MCF 10A (cell line): ENCODE data around the gene LAMC1. TPM values are rescaled to one million over a fixed set of nuclear protein-coding genes. Genes with fewer than 3 reads are reported as not detected.
A peak's percentile ranks its signal among the peaks of the same experiment; 100 is the strongest.

Experiments used
- BruUV-seq: library from RNA; stranded (reverse); fragments of 400-500 nt; replicated peaks from 2 replicates; lab custom pipeline; 2021; lab: Mats Ljungman, UMichigan
- CTCF ChIA-PET: fragments of 300-600 bp; sonication (Branson Sonifier 250); formaldehyde crosslinking; extraction: SDS; loops from one replicate; lab custom pipeline; 2021; ENCODE audit warnings: antibody characterized with exemption, inconsistent platforms; lab: Yijun Ruan, JAX
- POLR2A ChIA-PET: fragments of 300-600, 350-650 bp; sonication (Branson Sonifier 250); formaldehyde crosslinking; extraction: SDS; loops from one replicate; lab custom pipeline; 2020; ENCODE audit warnings: antibody characterized with exemption, inconsistent platforms; lab: Yijun Ruan, JAX
- DNase-seq: peaks from one replicate; pipeline ENCODE4 v3.0.0-alpha.2; 2018; ENCODE audit not compliant: unreplicated experiment
- H3K27ac Mint-ChIP-seq: one replicate; pipeline ENCODE4 v1.8.0; 2022; ENCODE audit warnings: mild to moderate bottlenecking, low read depth, mixed read lengths; ENCODE audit not compliant: unreplicated experiment
- H3K27me3 Mint-ChIP-seq: one replicate; pipeline ENCODE4 v1.8.0; 2022; ENCODE audit warnings: mixed read lengths; ENCODE audit not compliant: insufficient read depth, unreplicated experiment
- H3K36me3 Mint-ChIP-seq: one replicate; pipeline ENCODE4 v1.8.0; 2022; ENCODE audit warnings: mild to moderate bottlenecking, moderate library complexity, mixed read lengths; ENCODE audit not compliant: insufficient read depth, unreplicated experiment
- H3K4me1 Mint-ChIP-seq: one replicate; pipeline ENCODE4 v1.8.0; 2022; ENCODE audit warnings: mixed read lengths; ENCODE audit not compliant: insufficient read depth, unreplicated experiment
- H3K4me3 Mint-ChIP-seq: one replicate; pipeline ENCODE4 v1.8.0; 2022; ENCODE audit warnings: mild to moderate bottlenecking, moderate library complexity, mixed read lengths; ENCODE audit not compliant: unreplicated experiment
- H3K9me3 Mint-ChIP-seq: one replicate; pipeline ENCODE4 v1.8.0; 2022; ENCODE audit warnings: mixed read lengths; ENCODE audit not compliant: unreplicated experiment
- CTCF ChIP-seq: fragments of 200-600 bp; IDR thresholded peaks from one replicate; pipeline ENCODE4 v1.8.0; 2022; ENCODE audit warnings: antibody characterized with exemption, mild to moderate bottlenecking; ENCODE audit not compliant: unreplicated experiment
- intact Hi-C: fragments of 100-400 bp; cut with micrococcal nuclease; formaldehyde crosslinking; loops from 2 replicates; pipeline ENCODE4 v1.14.1; 2022
- total RNA-seq: library from RNA; stranded (reverse); gene quantifications from 2 replicates; pipeline ENCODE4 v1.2.3, GENCODE V29; 2022

Gene LAMC1
- total RNA-seq, 1 experiment from 2014 or later: 179 TPM

DNA sequence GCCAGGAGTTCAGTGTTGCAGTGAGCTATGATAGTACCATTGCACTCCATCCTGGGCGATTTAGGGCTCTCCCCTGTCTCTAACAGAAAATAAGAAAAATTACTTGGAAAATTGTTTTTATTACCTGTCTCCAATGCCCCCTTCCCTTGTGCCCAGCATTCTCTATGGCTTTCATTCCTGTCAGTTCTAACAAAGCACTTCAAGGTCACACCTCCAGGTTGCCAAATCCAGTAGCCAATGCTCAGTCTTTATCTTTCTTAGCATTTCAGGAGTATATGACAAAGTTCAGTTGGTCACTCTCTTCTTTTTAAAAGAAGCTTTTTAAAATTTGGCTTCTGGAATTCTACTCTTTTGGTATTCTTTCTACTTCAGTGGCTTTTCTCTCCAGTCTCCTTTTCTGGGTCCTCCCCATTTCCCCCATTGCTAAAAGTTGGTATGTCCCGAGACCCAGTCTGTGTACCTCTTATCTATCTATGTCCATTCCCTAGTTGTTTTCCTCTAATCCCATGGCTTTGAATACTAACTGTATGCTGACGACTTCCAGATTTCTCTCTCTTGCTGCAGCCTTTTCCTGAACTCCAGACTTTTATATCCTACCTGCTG lies 69.9 kb downstream of the LAMC1 start:
- peaks cover 45% of the 10 kb centered on the region for H3K4me1 Mint-ChIP-seq
- H3K36me3 Mint-ChIP-seq: peaks cover 5% of the 10 kb centered on the region
- POLR2A ChIA-PET: interaction anchor here (0.6 to 2.8 kb wide), 16 partner anchors 10 to 130 kb away, joined by 3 to 20 read pairs (median 4); no protein-coding TSS in a partner anchor

GRCh38 chr1:183093786-183094298 lies 70.6 kb downstream of the LAMC1 start:
- no peak for TF ChIP-seq CTCF
- Mint-ChIP-seq H3K4me3 (peak overlapping the region; percentile 2), H3K9me3 (no peaks in the 10 kb centered on the region), H3K27ac (peak overlapping the region; percentile 4), H3K4me1 (peaks cover 39% of the 10 kb centered on the region), H3K36me3 (peaks cover 5% of the 10 kb centered on the region), H3K27me3 (no peaks in the 10 kb centered on the region)
- intact Hi-C loops: loop anchor here (2.0 kb wide), 1 partner anchor 69 kb away; no protein-coding TSS in a partner anchor
- no TSS peak for BruUV-seq
- peak; percentile 90 for DNase-seq
- ChIA-PET POLR2A (interaction anchor here (0.6 to 2.8 kb wide), 14 partner anchors 9 to 131 kb away, joined by 3 to 20 read pairs (median 5); no protein-coding TSS in a partner anchor), CTCF (interaction anchor here (0.6 to 2.2 kb wide), 7 partner anchors 38 to 224 kb away, joined by 3 to 6 read pairs (median 3); no protein-coding TSS in a partner anchor)

More for the DNA sequence above, 69.9 kb downstream of the LAMC1 start:
- BruUV-seq: no TSS peak
- TF ChIP-seq CTCF: no peak
- H3K9me3 Mint-ChIP-seq: no peaks in the 10 kb centered on the region
- CTCF ChIA-PET: interaction anchor here (0.6 to 1.7 kb wide), 6 partner anchors 65 to 225 kb away, joined by 3 to 5 read pairs (median 3); no protein-coding TSS in a partner anchor
- no peak overlapping the region for H3K4me3 Mint-ChIP-seq
- H3K27me3 Mint-ChIP-seq: no peaks in the 10 kb centered on the region
- no peak for DNase-seq
- intact Hi-C loops: no loop called here
- peak overlapping the region; percentile 4 for H3K27ac Mint-ChIP-seq

DNA sequence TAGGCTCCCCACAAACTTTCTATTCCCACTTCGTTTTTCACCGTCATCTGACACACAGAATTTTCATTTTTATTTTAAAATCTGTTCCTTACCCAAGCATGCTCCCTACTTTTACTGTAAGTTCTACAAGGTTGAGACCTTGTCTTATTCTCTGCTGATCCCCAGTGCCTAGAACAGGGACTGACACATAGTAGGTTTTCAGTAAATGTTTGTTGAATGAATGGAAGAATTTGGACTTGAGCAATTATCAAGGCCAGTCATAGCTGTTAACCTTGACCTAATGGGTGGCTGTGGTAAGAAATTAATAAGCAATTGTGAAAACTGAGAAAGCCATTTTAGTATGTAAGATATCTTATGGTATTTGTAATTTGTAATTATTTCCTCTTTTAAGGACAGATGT lies 71.1 kb downstream of the LAMC1 start:
- intact Hi-C loops: loop anchor here (2.0 kb wide), 1 partner anchor 70 kb away; no protein-coding TSS in a partner anchor
- Mint-ChIP-seq H3K36me3 (peaks cover 5% of the 10 kb centered on the region), H3K27me3 (no peaks in the 10 kb centered on the region), H3K4me3 (peak overlapping the region; percentile 2), H3K9me3 (no peaks in the 10 kb centered on the region), H3K4me1 (peaks cover 34% of the 10 kb centered on the region), H3K27ac (peak overlapping the region; percentile 4)
- no TSS peak for BruUV-seq
- TF ChIP-seq CTCF: no peak
- CTCF ChIA-PET: interaction anchor here (0.6 to 2.2 kb wide), 6 partner anchors 13 to 131 kb away, joined by 3 to 6 read pairs (median 3); no protein-coding TSS in a partner anchor
- no peak for DNase-seq
- POLR2A ChIA-PET: interaction anchor here (1.0 to 2.8 kb wide), 9 partner anchors 8 to 132 kb away, joined by 3 to 20 read pairs (median 6); no protein-coding TSS in a partner anchor

DNA sequence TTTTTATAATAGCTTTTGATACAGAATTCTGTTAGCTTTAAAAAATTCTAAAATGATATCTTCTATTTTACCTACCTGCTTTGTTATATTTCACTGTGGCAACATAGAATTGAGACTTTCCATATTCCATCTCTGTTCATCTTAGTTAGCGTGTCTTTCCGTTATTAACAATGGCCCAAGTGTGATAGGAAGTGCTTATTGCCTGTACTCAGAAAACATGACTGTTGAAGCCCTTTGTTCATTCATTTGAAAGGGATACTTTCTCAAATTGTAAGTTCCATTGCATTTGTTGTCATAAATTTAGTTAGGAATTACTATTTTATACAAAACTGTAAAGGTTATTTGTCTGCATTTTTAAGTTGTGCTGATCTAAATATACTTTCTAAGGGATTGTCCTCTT lies 73.1 kb downstream of the LAMC1 start:
- BruUV-seq: no TSS peak
- no peak for TF ChIP-seq CTCF
- Mint-ChIP-seq H3K4me1 (peaks cover 27% of the 10 kb centered on the region), H3K9me3 (no peaks in the 10 kb centered on the region), H3K27ac (no peak overlapping the region), H3K4me3 (no peak overlapping the region), H3K36me3 (peaks cover 5% of the 10 kb centered on the region), H3K27me3 (no peaks in the 10 kb centered on the region)
- intact Hi-C loops: no loop called here
- no peak for DNase-seq
- POLR2A ChIA-PET: interaction anchor here (0.6 to 1.8 kb wide), 8 partner anchors 9 to 75 kb away, joined by 3 to 5 read pairs (median 3); no protein-coding TSS in a partner anchor
- CTCF ChIA-PET: interaction anchor here (0.9 to 1.2 kb wide), 2 partner anchors 13 to 69 kb away, joined by 3 read pairs; no protein-coding TSS in a partner anchor
